Measurements from ENCODE around the gene DAPP1. TPM values are rescaled to one million over a fixed set of nuclear protein-coding genes. Genes with fewer than 3 reads are reported as not detected.
A peak's percentile ranks its signal among the peaks of the same experiment; 100 is the strongest.
"Not testable (repeated sequence)": the region's sequence is repeated elsewhere in the genome, so short reads cannot be mapped to it uniquely, and the experiment has no call there.

DAPP1 gene
- total RNA-seq = 1 to 10 TPM in 2 of 6 experiments, under 1 TPM in 4; 0.12 to 1.5 (median 0.73) TPM
- long read RNA-seq = 0 reads

- Histone ChIP-seq H3K36me3 (no peaks in the 10 kb centered on the region), H3K4me3 (peak within 1 kb of the TSS in 2 of 3 donors; percentile 1 to 20), H3K9me3 (no peaks in the 10 kb centered on the region), H3K27ac (peak within 1 kb of the TSS in 1 of 3 donors; percentile 39), H3K27me3 (no peaks in the 10 kb centered on the region), H3K4me1 (no peaks in the 10 kb centered on the region)
- peak; percentile 67 to 78 (median 74) for ATAC-seq
- TF ChIP-seq POLR2A (IDR thresholded peaks at IDR 0.05) = no peak
- TF ChIP-seq CTCF (IDR thresholded peaks at IDR 0.05) = no peak
- intact Hi-C loops (cut with DNase I) = no loop called here
- DNase-seq = peak; percentile 34 to 60 (median 47)
- WGBS (ENCODE audit: insufficient coverage, low coverage, low lambda C conversion rate, missing lambda C conversion rate) = 52% methylated on average over 3 of the region's 7 CpGs
Measured at GRCh38 chr4:99816545-99817308, at the start of gene DAPP1. TSS of gene DAPP1 (plus strand) at chr4:99816827. CDS start at chr4:99816914, 87 bp downstream.

- WGBS (ENCODE audit: insufficient coverage, low coverage, low lambda C conversion rate, missing lambda C conversion rate) = 100% methylated on average over 4 of the region's 7 CpGs
- H3K9me3 ChIP-seq; H3K4me1 ChIP-seq; DNase-seq; H3K27me3 ChIP-seq; H3K27ac ChIP-seq; ATAC-seq; H3K36me3 ChIP-seq; H3K4me3 ChIP-seq; intact Hi-C loops (cut with DNase I): not testable (repeated sequence)
Measured at GRCh38 chr4:99770842-99771241, 45.8 kb upstream of the DAPP1 start.

GRCh38 chr4:99783940-99784339 lies 32.7 kb upstream of the DAPP1 start:
- Histone ChIP-seq H3K27ac (no peak overlapping the region), H3K4me1 (no peaks in the 10 kb centered on the region), H3K9me3 (no peaks in the 10 kb centered on the region), H3K36me3 (no peaks in the 10 kb centered on the region), H3K27me3 (no peaks in the 10 kb centered on the region), H3K4me3 (no peak overlapping the region)
- ATAC-seq = no peak
- WGBS (ENCODE audit: insufficient coverage, low coverage, low lambda C conversion rate, missing lambda C conversion rate) = 75% methylated on average over 3 of the region's 3 CpGs
- no peak for DNase-seq
- TF ChIP-seq POLR2A (IDR thresholded peaks at IDR 0.05) (no peak), CTCF (IDR thresholded peaks at IDR 0.05) (no peak)
- intact Hi-C loops (cut with DNase I) = no loop called here

GRCh38 chr4:99784842-99785241 lies 31.8 kb upstream of the DAPP1 start:
- ATAC-seq = no peak
- intact Hi-C loops (cut with DNase I) = no loop called here
- WGBS (ENCODE audit: insufficient coverage, low coverage, low lambda C conversion rate, missing lambda C conversion rate) = 75% methylated on average over 1 of the region's 3 CpGs
- no peak for DNase-seq
- Histone ChIP-seq H3K4me1 (no peaks in the 10 kb centered on the region), H3K4me3 (no peak overlapping the region), H3K27ac (no peak overlapping the region), H3K36me3 (no peaks in the 10 kb centered on the region), H3K27me3 (no peaks in the 10 kb centered on the region), H3K9me3 (no peaks in the 10 kb centered on the region)
- TF ChIP-seq CTCF (IDR thresholded peaks at IDR 0.05) (no peak), POLR2A (IDR thresholded peaks at IDR 0.05) (no peak)

GRCh38 chr4:99790796-99791617 lies 25.6 kb upstream of the DAPP1 start:
- 60% methylated on average over 6 of the region's 6 CpGs for WGBS (ENCODE audit: insufficient coverage, low coverage, low lambda C conversion rate, missing lambda C conversion rate)
- Histone ChIP-seq H3K4me1 (no peaks in the 10 kb centered on the region), H3K9me3 (no peaks in the 10 kb centered on the region), H3K27me3 (no peaks in the 10 kb centered on the region), H3K4me3 (no peak overlapping the region), H3K36me3 (no peaks in the 10 kb centered on the region), H3K27ac (no peak overlapping the region)
- no peak for TF ChIP-seq POLR2A (IDR thresholded peaks at IDR 0.05)
- TF ChIP-seq CTCF (IDR thresholded peaks at IDR 0.05) = no peak
- intact Hi-C loops (cut with DNase I) = no loop called here
- no peak for DNase-seq
- no peak for ATAC-seq

All from right lobe of liver (tissue), 6 donors.